Left ventricle myocardium inferior (tissue), 1 donor: ENCODE results near the gene NBPF3. TPM values are rescaled to one million over a fixed set of nuclear protein-coding genes. Genes with fewer than 3 reads are reported as not detected.
"Not testable (repeated sequence)": the region's sequence is repeated elsewhere in the genome, so short reads cannot be mapped to it uniquely, and the experiment has no call there.

Source experiments
- DNase-seq: peaks from one replicate; pipeline ENCODE4 v3.0.0-alpha.2; 2020
- H3K27ac ChIP-seq: fragments of 200-600 bp; replicated peaks from 2 replicates; pipeline ENCODE4 v1.8.0; 2021
- H3K27me3 ChIP-seq: fragments of 200-600 bp; 2 replicates; pipeline ENCODE4 v1.8.0; 2021; ENCODE audit warnings: low read depth
- H3K36me3 ChIP-seq: fragments of 200-600 bp; 2 replicates; pipeline ENCODE4 v1.8.0; 2021
- H3K4me1 ChIP-seq: fragments of 200-600 bp; 2 replicates; pipeline ENCODE4 v1.8.0; 2021
- H3K4me3 ChIP-seq: fragments of 200-600 bp; 2 replicates; pipeline ENCODE4 v1.8.0; 2021; ENCODE audit warnings: mild to moderate bottlenecking, moderate library complexity
- H3K9me3 ChIP-seq: fragments of 200-600 bp; replicated peaks from 2 replicates; pipeline ENCODE4 v1.8.0; 2021
- intact Hi-C: fragments of 100-400 bp; cut with micrococcal nuclease; formaldehyde crosslinking; loops from one replicate; pipeline ENCODE4 v1.11.0; 2022
- total RNA-seq: library from RNA; stranded (reverse); fragmentation: NEBNext Ultra II Directional; extraction: Animal tissue kit (Norgen Biotek cat#: 25700); gene quantifications from one replicate; pipeline ENCODE4 v1.2.1, GENCODE V29; 2021
- TF ChIP-seq, protein P1 (sequence below): fragments of 200-600 bp; IDR thresholded peaks from 2 replicates; pipeline ENCODE4 v1.8.0; 2021; ENCODE audit warnings: antibody characterized with exemption, mild to moderate bottlenecking, borderline replicate concordance
- donor health status: DM: no; HTN: yes; CAD: no; lungs with severe emphysema.

The NBPF3 gene
- total RNA-seq, 1 donor from 2014 or later = 5.1 TPM

DNA sequence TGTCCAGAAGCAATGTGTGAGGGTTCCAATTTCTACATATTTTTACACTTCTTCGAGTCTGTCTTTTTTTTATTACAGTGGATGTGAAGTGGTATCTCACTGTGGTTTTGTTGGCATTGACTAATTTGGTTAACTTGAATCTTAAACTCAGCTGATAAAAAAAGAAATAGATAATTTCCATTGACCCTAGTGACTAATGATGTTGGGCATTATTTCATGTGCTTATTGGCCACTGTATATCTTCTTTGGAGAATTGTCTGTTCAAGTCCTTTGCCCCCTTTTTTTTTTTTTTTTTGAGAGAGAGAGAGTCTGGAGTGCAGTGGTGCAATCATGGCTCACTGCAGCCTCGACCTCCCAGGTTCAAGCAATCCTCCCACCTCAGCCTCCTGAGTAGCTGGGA is 33.3 kb upstream of the NBPF3 start:
- Histone ChIP-seq H3K4me1 (no peaks in the 10 kb centered on the region), H3K4me3 (no peak overlapping the region), H3K36me3 (no peaks in the 10 kb centered on the region), H3K27me3 (peaks cover 23% of the 10 kb centered on the region), H3K27ac (no peak overlapping the region), H3K9me3 (no peaks in the 10 kb centered on the region)
- TF ChIP-seq, protein P1, sequence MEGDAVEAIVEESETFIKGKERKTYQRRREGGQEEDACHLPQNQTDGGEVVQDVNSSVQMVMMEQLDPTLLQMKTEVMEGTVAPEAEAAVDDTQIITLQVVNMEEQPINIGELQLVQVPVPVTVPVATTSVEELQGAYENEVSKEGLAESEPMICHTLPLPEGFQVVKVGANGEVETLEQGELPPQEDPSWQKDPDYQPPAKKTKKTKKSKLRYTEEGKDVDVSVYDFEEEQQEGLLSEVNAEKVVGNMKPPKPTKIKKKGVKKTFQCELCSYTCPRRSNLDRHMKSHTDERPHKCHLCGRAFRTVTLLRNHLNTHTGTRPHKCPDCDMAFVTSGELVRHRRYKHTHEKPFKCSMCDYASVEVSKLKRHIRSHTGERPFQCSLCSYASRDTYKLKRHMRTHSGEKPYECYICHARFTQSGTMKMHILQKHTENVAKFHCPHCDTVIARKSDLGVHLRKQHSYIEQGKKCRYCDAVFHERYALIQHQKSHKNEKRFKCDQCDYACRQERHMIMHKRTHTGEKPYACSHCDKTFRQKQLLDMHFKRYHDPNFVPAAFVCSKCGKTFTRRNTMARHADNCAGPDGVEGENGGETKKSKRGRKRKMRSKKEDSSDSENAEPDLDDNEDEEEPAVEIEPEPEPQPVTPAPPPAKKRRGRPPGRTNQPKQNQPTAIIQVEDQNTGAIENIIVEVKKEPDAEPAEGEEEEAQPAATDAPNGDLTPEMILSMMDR = no peak
- intact Hi-C loops = no loop called here
- DNase-seq = no peak

DNA sequence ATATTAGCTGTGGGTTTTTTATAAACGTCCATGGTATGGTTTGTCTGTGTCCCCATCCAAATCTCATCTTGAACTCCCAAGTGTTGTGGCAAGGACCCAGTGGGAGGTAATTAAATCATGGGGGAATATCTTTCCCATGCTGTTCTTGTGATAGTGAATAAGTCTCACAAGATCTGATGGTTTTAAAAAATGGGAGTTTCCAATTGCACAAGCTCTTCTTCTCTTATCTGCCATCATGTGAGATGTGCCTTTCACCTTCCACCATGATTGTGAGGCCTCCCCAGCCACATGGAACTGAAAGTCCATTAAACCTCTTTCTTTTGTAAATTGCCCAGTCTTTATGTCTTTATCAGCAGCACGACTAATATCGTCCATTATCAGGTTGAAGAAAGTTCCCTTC is 30.0 kb upstream of the NBPF3 start:
- DNase-seq, H3K9me3 ChIP-seq, H3K4me1 ChIP-seq, H3K27ac ChIP-seq, H3K4me3 ChIP-seq, H3K36me3 ChIP-seq, intact Hi-C loops: not testable (repeated sequence)
- H3K27me3 ChIP-seq = peaks cover 19% of the 10 kb centered on the region

DNA sequence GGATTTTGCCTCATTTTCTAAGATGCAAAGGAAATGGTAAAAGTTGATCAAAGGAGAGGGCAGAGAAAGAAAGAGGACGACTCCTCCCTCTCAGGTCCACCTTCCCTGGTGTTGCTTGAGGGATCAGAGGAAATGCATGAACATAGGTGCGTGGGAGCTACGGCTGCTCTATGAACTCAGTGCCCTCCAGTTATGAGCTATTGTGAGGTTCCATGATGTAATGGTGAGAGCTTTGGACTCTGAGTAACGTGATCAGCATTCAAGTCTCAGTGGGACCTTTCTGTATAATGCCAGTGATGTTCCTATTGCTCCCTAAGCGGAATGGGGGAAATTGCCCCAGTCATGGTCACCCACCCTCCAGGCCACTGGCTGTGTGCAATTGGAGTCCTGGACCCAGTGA is 25.9 kb upstream of the NBPF3 start:
- no peaks in the 10 kb centered on the region for H3K4me1 ChIP-seq
- intact Hi-C loops = no loop called here
- DNase-seq = no peak
- TF ChIP-seq, protein P1 = no peak
- peaks cover 10% of the 10 kb centered on the region for H3K27me3 ChIP-seq
- no peak overlapping the region for H3K4me3 ChIP-seq
- H3K36me3 ChIP-seq = no peaks in the 10 kb centered on the region
- H3K27ac ChIP-seq = no peak overlapping the region
- no peaks in the 10 kb centered on the region for H3K9me3 ChIP-seq

DNA sequence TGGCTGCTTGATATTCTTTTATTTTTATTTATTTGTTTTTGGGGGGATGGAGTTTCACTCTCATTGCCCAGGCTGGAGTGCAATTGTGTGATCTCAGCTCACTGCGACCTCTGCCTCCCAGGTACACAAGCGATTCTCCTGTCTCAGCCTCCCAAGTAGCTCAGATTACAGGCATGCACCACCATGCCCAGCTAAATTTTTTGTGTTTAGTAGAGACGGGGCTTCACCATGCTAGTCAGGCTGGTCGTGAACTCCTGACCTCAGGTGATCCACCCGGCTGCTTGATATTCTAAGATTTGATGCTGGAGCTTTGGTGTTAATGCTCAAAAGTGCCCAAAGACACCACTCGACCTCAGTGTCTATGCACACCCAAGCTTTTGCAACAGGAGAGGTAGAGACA is 19.6 kb upstream of the NBPF3 start:
- peaks cover 15% of the 10 kb centered on the region for H3K27me3 ChIP-seq
- H3K36me3 ChIP-seq, H3K4me3 ChIP-seq, H3K9me3 ChIP-seq, DNase-seq, H3K4me1 ChIP-seq, intact Hi-C loops, H3K27ac ChIP-seq: not testable (repeated sequence)

DNA sequence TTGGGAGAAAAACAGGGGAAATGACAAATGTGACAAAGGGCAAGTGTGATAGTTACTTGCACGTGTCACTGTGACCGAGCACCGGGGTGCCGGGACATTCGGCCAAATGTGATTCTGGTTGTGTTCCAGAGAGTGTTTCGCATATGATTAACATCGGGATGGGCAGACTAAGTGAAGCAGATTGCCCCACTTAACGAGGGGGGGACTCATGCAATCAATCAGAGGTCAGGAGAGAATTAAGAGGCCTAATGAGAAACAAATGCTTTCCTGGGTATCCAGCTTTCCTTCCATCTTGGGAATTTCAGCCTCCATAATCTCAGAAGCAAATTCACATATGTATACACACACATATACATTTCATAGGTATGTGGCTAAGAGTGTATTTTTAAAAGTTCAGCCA is 18.6 kb upstream of the NBPF3 start:
- H3K4me1 ChIP-seq, DNase-seq, H3K9me3 ChIP-seq, H3K27ac ChIP-seq, H3K36me3 ChIP-seq, intact Hi-C loops, H3K4me3 ChIP-seq: not testable (repeated sequence)
- H3K27me3 ChIP-seq = peaks cover 14% of the 10 kb centered on the region

DNA sequence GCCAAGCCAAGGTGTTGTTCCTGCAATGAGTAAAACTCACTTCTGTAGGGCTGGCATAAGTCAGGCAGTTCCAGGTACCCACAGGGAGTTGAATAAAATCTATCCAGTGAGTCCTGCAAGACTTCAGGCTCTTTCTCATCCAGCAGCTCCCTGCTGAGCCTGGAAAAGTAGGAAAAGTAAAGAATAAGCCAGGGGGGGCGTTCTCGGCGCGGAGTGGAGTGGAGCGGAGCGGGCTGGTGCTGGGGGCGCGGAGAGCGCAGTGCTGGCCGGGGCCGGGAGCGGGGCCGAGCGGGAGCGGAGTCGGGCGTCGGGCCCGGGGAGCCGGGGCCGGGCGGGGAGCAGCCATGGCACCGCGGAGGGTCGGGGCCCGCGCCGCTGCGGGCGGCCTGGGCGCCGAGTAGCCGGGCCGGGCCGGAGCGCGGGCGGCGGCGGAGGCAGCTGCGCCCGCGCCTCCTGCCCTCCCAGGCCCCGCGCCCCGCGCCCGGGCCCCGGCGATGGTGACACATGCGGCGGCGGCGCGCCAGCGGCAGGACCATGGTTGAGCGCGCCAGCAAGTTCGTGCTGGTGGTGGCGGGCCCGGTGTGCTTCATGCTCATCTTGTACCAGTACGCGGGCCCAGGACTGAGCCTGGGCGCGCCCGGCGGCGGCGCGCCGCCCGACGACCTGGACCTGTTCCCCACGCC is 12.0 kb upstream of the NBPF3 start:
- H3K9me3 ChIP-seq, H3K27me3 ChIP-seq, H3K4me3 ChIP-seq, H3K27ac ChIP-seq, intact Hi-C loops, H3K4me1 ChIP-seq, DNase-seq, H3K36me3 ChIP-seq: not testable (repeated sequence)

DNA sequence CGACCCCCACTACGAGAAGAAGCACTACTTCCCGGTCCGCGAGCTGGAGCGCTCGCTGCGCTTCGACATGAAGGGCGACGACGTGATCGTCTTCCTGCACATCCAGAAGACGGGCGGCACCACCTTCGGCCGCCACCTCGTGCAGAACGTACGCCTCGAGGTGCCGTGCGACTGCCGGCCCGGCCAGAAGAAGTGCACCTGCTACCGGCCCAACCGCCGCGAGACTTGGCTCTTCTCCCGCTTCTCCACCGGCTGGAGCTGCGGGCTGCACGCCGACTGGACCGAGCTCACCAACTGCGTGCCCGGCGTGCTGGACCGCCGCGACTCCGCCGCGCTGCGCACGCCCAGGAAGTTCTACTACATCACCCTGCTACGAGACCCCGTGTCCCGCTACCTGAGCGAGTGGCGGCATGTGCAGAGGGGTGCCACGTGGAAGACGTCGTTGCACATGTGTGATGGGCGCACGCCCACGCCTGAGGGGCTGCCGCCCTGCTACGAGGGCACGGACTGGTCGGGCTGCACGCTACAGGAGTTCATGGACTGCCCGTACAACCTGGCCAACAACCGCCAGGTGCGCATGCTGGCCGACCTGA is 11.4 kb upstream of the NBPF3 start:
- DNase-seq, H3K27me3 ChIP-seq, intact Hi-C loops, H3K9me3 ChIP-seq, H3K27ac ChIP-seq, H3K4me1 ChIP-seq, H3K4me3 ChIP-seq, H3K36me3 ChIP-seq: not testable (repeated sequence)

DNA sequence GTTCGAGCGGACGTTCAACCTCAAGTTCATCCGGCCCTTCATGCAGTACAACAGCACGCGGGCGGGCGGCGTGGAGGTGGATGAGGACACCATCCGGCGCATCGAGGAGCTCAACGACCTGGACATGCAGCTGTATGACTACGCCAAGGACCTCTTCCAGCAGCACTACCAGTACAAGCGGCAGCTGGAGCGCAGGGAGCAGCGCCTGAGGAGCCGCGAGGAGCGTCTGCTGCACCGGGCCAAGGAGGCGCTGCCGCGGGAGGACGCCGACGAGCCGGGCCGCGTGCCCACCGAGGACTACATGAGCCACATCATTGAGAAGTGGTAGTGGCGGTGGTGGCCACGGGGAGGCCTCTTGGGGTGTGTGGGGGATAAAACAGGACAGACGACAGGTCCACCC is 10.7 kb upstream of the NBPF3 start:
- H3K9me3 ChIP-seq, H3K4me3 ChIP-seq, DNase-seq, H3K4me1 ChIP-seq, H3K27me3 ChIP-seq, H3K27ac ChIP-seq, H3K36me3 ChIP-seq, intact Hi-C loops: not testable (repeated sequence)

DNA sequence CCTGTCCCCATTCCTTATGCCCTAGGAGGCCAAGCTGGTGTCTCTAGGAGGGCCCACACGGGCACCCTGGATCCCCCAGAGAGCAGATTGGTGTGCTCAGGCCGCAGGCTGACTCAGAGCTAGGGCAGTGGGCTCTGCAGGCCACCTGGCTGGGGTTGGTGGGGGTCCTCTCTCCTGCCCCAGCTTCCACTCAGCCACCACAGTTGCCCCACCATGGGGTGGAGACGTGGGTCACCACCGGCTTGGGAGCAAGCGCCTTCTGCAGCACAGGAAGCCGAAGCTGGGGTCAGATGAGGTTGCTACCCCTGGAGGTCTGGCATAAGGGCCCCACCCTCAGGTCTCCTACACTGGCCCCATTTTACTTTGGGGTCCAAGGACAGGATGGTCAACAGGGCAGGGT is 9.1 kb upstream of the NBPF3 start:
- peaks cover 11% of the 10 kb centered on the region for H3K27me3 ChIP-seq
- H3K27ac ChIP-seq, DNase-seq, H3K36me3 ChIP-seq, intact Hi-C loops, H3K9me3 ChIP-seq, H3K4me3 ChIP-seq, H3K4me1 ChIP-seq: not testable (repeated sequence)
